Stimulated activated CD4-positive, alpha-beta T cell treated with anti-CD3 and anti-CD28 coated beads, TNF-alpha, amount 100 ng/mL, for 24 hours (primary cell): ENCODE data around the gene ALDH1A3.

Source experiments
- DNase-seq, 3 experiments: peaks; one replicate each; pipeline ENCODE4 v3.0.0-alpha.2; 2020; ENCODE audit warnings: low read depth in 3 of 3

ALDH1A3 gene

GRCh38 chr15:100925480-100925879 is 45.8 kb downstream of the ALDH1A3 start:
- DNase-seq: no peak

- DNase-seq: no peak
Measured at GRCh38 chr15:100926258-100926657, 46.6 kb downstream of the ALDH1A3 start.

DNA sequence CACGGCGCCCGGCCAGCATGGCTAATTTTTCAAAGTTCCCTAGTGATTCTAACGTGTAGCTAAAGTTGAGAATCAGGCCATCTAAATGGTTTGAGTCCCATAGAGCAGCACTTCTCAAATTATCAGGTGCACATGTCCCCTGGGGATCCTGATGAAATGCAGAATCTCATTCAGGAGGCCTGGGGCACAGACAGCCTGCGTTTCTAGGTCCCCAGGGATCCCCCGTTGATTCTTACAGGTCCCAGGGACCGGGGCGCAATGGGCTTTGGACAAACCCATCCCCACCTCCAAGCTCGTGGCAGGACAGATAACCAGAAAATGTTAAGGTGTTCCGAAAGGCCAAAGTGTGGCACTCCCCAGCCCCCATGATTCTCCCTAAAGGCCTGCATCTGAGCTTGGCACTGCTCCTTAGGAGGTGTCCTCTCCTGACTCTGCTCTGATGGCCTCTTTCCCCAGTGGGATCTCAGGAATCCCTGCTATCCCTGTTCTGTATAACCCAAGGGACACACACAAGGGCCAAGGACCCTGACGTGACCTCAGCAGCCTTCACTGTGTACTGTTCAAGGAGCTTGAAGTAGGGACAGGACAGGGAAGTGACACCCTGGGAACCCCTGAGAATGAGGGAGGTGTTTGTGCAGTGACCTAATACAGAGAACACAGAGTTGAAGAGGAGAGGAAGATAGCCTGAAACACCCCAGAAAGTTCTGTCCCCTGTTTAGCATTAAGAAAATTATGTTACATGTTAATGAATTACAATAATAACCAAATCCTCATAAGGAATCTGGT is 47.5 kb downstream of the ALDH1A3 start:
- no peak for DNase-seq

GRCh38 chr15:100928632-100929280 is 49.1 kb downstream of the ALDH1A3 start:
- no peak for DNase-seq

GRCh38 chr15:100929641-100930042 is 50.0 kb downstream of the ALDH1A3 start:
- DNase-seq: no peak

- DNase-seq: no peak
Measured at GRCh38 chr15:100930306-100930848, 50.7 kb downstream of the ALDH1A3 start.

- no peak for DNase-seq
Measured at GRCh38 chr15:100931143-100931890, 51.7 kb downstream of the ALDH1A3 start.

DNA sequence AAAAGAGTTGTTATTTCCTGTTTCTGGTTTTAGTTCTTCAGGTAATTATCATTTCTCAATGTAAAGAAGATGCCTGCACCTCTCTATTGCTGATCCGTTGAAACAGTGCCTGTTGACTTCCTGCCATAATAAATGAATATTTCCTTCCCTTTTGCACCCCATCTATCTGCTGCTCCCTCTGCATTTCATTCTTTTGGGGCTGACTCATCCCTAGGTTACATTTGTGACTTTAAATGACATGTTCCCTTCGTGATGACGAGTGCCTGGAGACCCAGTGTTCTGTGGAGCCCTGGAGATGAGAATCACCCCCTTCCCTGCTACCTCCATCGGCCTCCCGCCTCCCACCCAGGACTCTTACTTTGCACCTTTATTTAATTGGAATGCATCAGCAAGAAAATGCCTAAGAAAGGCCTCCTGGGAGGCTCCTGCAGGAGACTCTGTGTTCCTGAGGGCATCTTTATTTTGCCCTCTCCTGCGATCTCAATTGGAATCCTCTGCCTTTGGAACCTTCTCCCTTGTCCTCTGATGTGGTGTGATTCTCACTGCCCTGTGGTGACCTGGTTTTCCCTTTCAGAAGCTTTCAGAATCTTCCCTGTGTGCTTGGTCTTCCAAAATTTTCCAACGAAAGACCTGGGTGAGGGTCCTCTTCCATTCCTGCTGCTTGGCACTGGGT is 53.2 kb downstream of the ALDH1A3 start:
- no peak for DNase-seq

DNA sequence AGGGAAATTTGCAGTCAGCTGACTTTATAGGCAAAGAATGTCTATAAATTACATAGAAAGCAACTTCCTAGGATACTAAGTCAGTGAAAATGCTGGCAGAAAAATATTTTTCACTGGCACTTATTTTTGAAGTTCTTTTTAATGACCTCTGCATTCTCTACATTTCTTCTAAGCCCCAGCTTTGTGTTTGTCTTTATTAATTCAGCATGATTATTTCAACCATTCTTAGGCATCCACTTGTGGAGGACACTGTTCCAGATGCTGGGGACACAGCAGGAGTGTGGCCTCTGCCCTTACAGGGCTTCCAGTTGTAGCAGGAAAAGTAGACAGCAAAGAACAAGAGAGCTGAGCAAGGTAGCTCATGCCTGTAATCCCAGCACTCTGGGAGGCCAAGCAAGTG is 54.5 kb downstream of the ALDH1A3 start:
- DNase-seq: no peak

DNA sequence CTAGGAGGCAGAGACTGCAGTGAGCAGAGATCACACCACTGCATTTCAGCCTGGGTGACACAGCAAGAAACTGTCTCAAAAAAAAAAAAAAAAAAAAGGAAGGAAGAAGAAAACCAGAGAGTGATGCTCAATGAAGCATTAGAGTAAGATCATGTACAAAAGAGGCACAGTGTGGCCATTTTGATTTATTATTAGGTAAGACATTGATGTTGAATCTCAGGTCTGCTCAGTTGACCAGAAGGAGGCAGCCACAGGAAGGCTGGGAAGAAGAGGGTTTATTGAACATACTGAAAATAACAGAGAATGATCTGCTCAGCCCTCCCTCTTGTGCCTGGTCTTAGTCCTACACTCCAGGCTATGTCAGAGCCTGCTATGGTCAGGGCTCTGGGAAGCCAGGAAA is 55.1 kb downstream of the ALDH1A3 start:
- no peak for DNase-seq

- no peak for DNase-seq
Measured at GRCh38 chr15:100937171-100937570, 57.5 kb downstream of the ALDH1A3 start.

GRCh38 chr15:100939791-100940190 is 60.2 kb downstream of the ALDH1A3 start:
- no peak for DNase-seq

DNA sequence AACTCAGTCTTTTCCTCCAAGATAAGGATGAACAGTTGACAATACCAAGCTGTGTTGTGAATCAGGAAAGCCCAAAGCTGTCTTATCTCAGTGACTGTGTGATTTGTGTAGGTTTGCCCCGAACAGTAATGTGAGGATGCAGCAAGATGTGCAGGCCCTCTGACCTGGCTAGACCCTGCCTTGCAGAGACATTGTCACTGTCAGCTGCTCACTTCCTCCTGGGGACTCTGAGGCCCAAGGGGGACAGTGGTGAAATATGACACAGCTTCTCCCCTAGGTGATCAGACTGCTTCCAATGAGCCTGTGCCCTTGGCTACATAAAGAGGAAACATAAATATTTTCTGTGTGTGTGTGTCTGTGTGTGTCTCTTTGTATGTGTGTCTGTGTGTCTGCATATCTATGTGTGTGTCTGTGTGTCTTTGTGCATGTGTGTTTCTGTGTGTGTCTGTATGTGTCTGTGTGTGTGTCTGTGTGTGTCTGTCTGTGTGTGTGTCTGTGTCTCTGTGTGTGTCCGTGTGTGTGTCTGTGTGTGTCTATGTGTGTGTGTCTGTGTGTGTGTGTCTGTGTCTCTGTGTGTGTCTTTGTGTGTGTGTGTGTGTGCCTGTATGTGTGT is 61.2 kb downstream of the ALDH1A3 start:
- no peak for DNase-seq

DNA sequence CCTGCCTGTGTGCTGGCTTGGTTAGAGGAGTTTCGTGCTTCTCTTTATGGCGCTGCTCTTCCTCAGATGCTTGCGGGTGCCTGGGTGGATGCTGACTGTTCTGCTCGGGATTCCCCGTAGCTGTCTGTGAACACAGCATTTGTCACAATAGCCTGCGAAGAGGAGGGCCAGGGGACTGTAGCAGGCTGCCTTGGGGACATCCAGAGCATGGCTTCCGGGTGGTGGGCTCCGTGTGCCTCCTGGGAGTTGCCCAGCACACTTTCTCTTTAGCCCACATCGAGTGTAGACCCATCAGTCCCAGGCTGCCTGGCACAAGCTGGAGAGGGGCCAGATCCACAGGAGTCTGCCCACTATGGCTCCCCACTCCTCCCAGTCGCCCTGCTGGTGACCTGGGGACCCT is 61.9 kb downstream of the ALDH1A3 start:
- no peak for DNase-seq

DNA sequence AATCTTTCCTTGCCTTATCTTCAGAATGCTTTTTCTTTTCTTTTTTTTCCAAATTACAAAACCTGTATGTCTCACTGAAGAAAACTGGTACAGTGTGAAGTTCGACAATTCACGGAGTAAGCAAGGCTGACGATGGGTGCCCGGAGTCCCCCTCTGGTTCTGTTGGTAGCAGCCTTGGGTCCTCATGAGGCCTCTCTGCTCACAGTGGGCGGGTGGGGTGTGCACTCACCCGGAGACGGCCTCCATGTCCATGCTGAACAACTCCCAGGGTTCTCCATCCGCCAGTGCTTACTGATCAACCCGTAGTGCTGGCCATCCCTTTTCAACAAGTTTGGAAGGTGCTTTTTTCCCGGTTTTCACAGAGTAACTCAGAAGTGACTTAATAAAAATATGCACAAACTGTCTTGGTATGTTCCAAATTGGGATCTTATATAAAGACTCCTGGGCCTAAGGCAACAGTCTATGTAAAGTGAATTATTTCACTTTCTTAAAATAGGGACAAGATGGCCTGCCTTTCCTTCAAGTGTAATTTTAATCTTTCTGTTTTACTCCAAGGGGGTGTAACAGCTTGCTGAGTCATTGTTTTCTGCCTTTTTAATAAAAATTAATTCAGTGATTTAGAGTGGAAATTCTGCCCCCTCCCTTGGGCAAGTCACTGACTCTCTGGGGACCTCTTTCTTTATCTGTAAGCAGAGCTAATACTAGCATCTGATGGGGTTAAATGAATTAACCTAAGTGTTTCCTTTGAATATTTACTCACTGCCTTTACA is 63.2 kb downstream of the ALDH1A3 start:
- DNase-seq: no peak

DNA sequence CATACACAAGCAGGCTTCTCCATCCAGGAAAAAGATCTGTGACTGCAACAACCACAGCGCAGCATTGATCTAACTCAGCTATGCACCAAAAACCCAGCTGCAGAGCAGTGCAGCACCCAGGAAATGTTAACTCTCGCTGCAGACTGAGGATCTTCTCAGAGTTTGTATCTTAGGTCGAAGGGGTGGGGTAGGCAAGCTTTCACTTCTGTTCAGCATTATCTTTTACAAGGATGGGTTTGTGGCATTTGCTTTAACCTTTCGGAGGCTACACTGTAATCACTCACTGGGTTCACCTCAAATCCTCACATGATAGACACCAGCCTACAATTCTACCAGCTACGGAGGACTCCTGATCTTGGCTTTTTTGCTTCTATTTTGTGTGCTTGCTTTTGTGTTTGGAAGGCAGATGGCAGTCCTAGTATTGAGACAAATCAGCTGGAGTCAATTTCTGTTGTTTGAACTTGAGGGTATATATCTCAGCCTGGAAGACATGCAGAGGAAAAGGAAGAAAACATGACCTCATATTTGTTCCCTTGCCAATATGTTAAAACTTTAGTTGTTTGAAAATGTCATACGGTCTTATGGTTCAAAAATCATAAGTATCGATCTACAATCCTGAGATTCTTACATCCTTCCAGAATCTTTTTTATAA is 64.7 kb downstream of the ALDH1A3 start:
- DNase-seq: no peak

GRCh38 chr15:100944986-100945385 is 65.4 kb downstream of the ALDH1A3 start:
- DNase-seq: no peak

GRCh38 chr15:100947760-100948429 is 68.3 kb downstream of the ALDH1A3 start:
- no peak for DNase-seq

DNA sequence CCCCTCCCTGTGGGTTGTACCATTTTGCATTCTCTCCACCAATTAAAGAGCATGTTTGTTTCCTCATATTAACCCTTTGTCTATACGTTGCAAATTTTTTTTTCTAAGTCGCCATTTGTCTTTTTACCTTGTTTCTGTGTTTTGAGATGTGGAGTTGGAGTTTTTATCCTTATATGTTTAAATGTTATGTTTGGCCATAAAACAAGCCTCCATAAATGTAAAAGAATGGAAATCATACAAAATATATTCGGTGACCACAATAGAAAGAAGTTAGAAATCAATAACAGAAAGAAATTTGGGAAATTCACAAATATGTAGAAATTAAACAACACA is 68.8 kb downstream of the ALDH1A3 start:
- DNase-seq: no peak

DNA sequence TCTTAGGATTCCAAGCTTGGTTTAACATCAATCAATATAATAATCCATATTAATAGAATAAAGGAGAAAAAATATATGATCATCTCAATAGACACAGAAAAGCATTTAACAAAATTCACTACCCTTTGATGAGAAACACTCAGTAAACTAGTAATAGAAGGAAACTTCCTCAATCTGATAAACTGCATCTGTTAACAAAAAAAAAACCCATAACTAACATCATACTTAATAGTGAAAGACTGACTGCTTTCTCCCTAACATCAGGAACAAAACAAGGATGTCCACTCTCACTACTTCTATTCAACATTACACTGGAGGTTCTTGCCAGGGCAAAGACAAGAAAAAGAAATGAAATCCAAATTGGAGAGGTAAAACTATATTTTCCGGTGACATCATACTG is 70.1 kb downstream of the ALDH1A3 start:
- no peak for DNase-seq
